HepG2 (cell line): ENCODE results near the gene CC2D1A. TPM values are rescaled to one million over a fixed set of nuclear protein-coding genes. Genes with fewer than 3 reads are reported as not detected.

Experiments
- ATAC-seq: fragments of 200-7000 bp; cut with Tn5 transposase; 3 replicates; pipeline ENCODE4 v1.9.1; 2020; ENCODE audit warnings: mild to moderate bottlenecking, moderate library complexity
- BruUV-seq: library from RNA; stranded (reverse); fragments of 400-500 nt; replicated peaks from 2 replicates; lab custom pipeline; 2021; lab: Mats Ljungman, UMichigan
- CTCF ChIA-PET: fragments of 300-600 bp; formaldehyde crosslinking; extraction: SDS; loops from one replicate; lab custom pipeline; 2021; ENCODE audit warnings: low total read pairs, inconsistent platforms, low intra/inter-chr PET ratio; lab: Yijun Ruan, JAX
- POLR2A ChIA-PET: fragments of 350-600 bp; sonication (Branson Sonifier 250); formaldehyde crosslinking; loops from one replicate; lab custom pipeline; 2020; ENCODE audit warnings: antibody characterized with exemption, inconsistent platforms; lab: Yijun Ruan, JAX
- DNase-seq: peaks from one replicate; pipeline ENCODE4 v3.0.0-alpha.2; 2015; ENCODE audit warnings: low spot score
- FAIRE-seq: peaks from 3 replicates; lab custom pipeline; 2011; peaks lifted over from hg19 to GRCh38; lab: Jason Lieb, UNC
- H2AFZ ChIP-seq: one replicate; pipeline ENCODE4 v1.6.1; 2011; ENCODE audit warnings: low read length, inconsistent platforms
- H3K27ac ChIP-seq: fragments of 300-600 bp; 3 replicates; pipeline ENCODE4 v1.8.0; 2011; ENCODE audit warnings: mixed run types, mild to moderate bottlenecking, mixed read lengths, low read length, inconsistent platforms; ENCODE audit not compliant: insufficient read depth; ENCODE audit errors: extremely low read length
- H3K27me3 ChIP-seq, 2 experiments: fragments of 200-600 bp in 1 of 2; 2 replicates in 1 of 2; 3 replicates in 1 of 2; pipeline versions ENCODE4 v1.6.0 to v1.8.0; 2011; ENCODE audit warnings: low read length in 2 of 2, mild to moderate bottlenecking in 2 of 2, moderate library complexity in 2 of 2, inconsistent platforms in 1 of 2; ENCODE audit not compliant: insufficient read depth in 2 of 2, control insufficient read depth in 1 of 2
- H3K36me3 ChIP-seq, 2 experiments: fragments of 200-600 bp in 1 of 2; replicated peaks in 1 of 2; 2 replicates in 1 of 2; 3 replicates in 1 of 2; pipeline versions ENCODE4 v1.5.1 to v1.8.0; 2011; ENCODE audit warnings: low read length in 2 of 2, inconsistent platforms in 1 of 2; ENCODE audit not compliant: insufficient read depth in 2 of 2, control insufficient read depth in 1 of 2
- H3K4me1 ChIP-seq: 2 replicates; pipeline ENCODE4 v1.5.1; 2012; ENCODE audit warnings: low read length, inconsistent platforms; ENCODE audit not compliant: insufficient read depth
- H3K4me2 ChIP-seq: 2 replicates; pipeline ENCODE4 v1.6.0; 2011; ENCODE audit warnings: low read depth, low read length, inconsistent platforms
- H3K4me3 ChIP-seq, 3 experiments: fragments of 200-600 bp in 1 of 3; sonication (generic), shearing (Covaris generic) in 1 of 3; replicated peaks in 1 of 3; 2 replicates each; pipeline ENCODE4 v1.5.1; 2011 to 2016; ENCODE audit warnings: low read length in 3 of 3, inconsistent platforms in 2 of 3, low read depth in 2 of 3, mild to moderate bottlenecking in 2 of 3, control low read depth in 1 of 3, mixed read lengths in 1 of 3; ENCODE audit not compliant: insufficient read depth in 1 of 3
- H3K79me2 ChIP-seq: one replicate; pipeline ENCODE4 v1.6.1; 2011; ENCODE audit warnings: low read length, inconsistent platforms; ENCODE audit not compliant: insufficient read depth
- H3K9ac ChIP-seq: 2 replicates; pipeline ENCODE4 v1.6.0; 2011; ENCODE audit warnings: mild to moderate bottlenecking, low read depth, low read length, inconsistent platforms; ENCODE audit not compliant: insufficient read depth
- H3K9me3 ChIP-seq: 2 replicates; pipeline ENCODE4 v1.5.1; 2012; ENCODE audit warnings: mild to moderate bottlenecking, low read length
- H4K20me1 ChIP-seq: 2 replicates; pipeline ENCODE4 v1.6.0; 2011; ENCODE audit warnings: inconsistent platforms, mild to moderate bottlenecking, low read length, moderate library complexity; ENCODE audit not compliant: insufficient read depth
- NCOA5 ChIP-seq: sonication (generic); formaldehyde crosslinking; IDR thresholded peaks from 2 replicates; pipeline ENCODE4 v1.4.0; 2020; ENCODE audit warnings: missing genetic modification reagents
- ZBTB38 ChIP-seq: sonication (generic); formaldehyde crosslinking; IDR thresholded peaks from 2 replicates; pipeline ENCODE4 v1.5.1; 2020; ENCODE audit warnings: mild to moderate bottlenecking, missing genetic modification reagents
- ZMYM3 ChIP-seq: sonication (generic); formaldehyde crosslinking; IDR thresholded peaks from 2 replicates; pipeline ENCODE4 v1.5.1; 2020; ENCODE audit warnings: mild to moderate bottlenecking, missing genetic modification reagents
- ZNF121 ChIP-seq: sonication (generic); formaldehyde crosslinking; IDR thresholded peaks from 2 replicates; pipeline ENCODE4 v1.5.0; 2020; ENCODE audit warnings: mild to moderate bottlenecking, missing genetic modification reagents
- ZNF263 ChIP-seq: sonication (generic); formaldehyde crosslinking; IDR thresholded peaks from 2 replicates; pipeline ENCODE4 v1.4.0; 2020; ENCODE audit warnings: missing genetic modification reagents
- ZNF431 ChIP-seq: sonication (generic); formaldehyde crosslinking; IDR thresholded peaks from 2 replicates; pipeline ENCODE4 v1.9.0; 2022; ENCODE audit warnings: missing genetic modification reagents, low read depth, mild to moderate bottlenecking, borderline replicate concordance
- ZNF576 ChIP-seq: sonication (generic); formaldehyde crosslinking; IDR thresholded peaks from 2 replicates; pipeline ENCODE4 v1.4.0; 2020; ENCODE audit warnings: mild to moderate bottlenecking, missing genetic modification reagents
- ZNF713 ChIP-seq: sonication (generic); formaldehyde crosslinking; IDR thresholded peaks from 2 replicates; pipeline ENCODE4 v1.4.0; 2020; ENCODE audit warnings: mild to moderate bottlenecking, missing genetic modification reagents
- ZNF768 ChIP-seq: sonication (generic); formaldehyde crosslinking; IDR thresholded peaks from 2 replicates; pipeline ENCODE4 v1.4.0; 2020; ENCODE audit warnings: missing genetic modification reagents
- WGBS: methylation state at CpG from one replicate; pipeline ENCODE4 v1.1.6; 2017; ENCODE audit warnings: low lambda C conversion rate; 5-methylcytosine and 5-hydroxymethylcytosine counted together
- in situ Hi-C: cut with HindIII; loops from 2 replicates; pipeline ENCODE4 v1.10.0; 2017; ENCODE audit warnings: low pct_unique_long_range_greater_than_20kb; ENCODE audit not compliant: extremely low pct_ligation_motif_present
- intact Hi-C: fragments of 100-400 bp; cut with micrococcal nuclease; formaldehyde crosslinking; loops from one replicate; pipeline ENCODE4 v1.10.0; 2022; ENCODE audit not compliant: unreplicated experiment
- polyA plus RNA-seq, 8 experiments: library from polyadenylated mRNA; depleted of rRNA in 3 of 8; stranded (reverse) in 7 of 8; unstranded in 1 of 8; fragments of >200 nt; fragmentation: Illumina TruSeq in 4 of 8; extraction: Trizol in 4 of 8; gene quantifications; 2 replicates each; pipeline versions ENCODE4 v1.2.1 to v1.2.3, GENCODE V29; 2011 to 2016; ENCODE audit warnings: low read depth in 4 of 8, missing spikeins in 1 of 8, mixed read lengths in 1 of 8; ENCODE audit not compliant: insufficient read depth in 1 of 8
- total RNA-seq, 5 experiments: library from RNA; depleted of rRNA; stranded (reverse); fragments of >200 nt; fragmentation: Illumina TruSeq; extraction: Trizol; gene quantifications; 2 replicates each; pipeline ENCODE4 v1.2.3, GENCODE V29; 2016; ENCODE audit warnings: low read depth in 1 of 5

Gene CC2D1A
- total and polyA plus RNA-seq, 2 of the 13 experiments (the other 11 are each of a cell fraction or from before 2014, with no cell fraction given): 9.7 to 11.5 TPM

- Histone ChIP-seq H3K36me3 (no peaks in the 10 kb centered on the region), H2AFZ (no peak overlapping the region), H4K20me1 (no peaks in the 10 kb centered on the region), H3K27ac (no peak overlapping the region), H3K4me2 (no peak overlapping the region), H3K4me1 (peaks cover 29% of the 10 kb centered on the region), H3K4me3 (no peak overlapping the region), H3K9me3 (no peaks in the 10 kb centered on the region), H3K79me2 (no peaks in the 10 kb centered on the region), H3K9ac (no peak overlapping the region), H3K27me3 (peaks cover 0 to 9% of the 10 kb centered on the region in 2 experiments; a peak in 1 of 5 replicates)
- ATAC-seq (no peak), DNase-seq (no peak), FAIRE-seq (no peak)
- TF ChIP-seq ZMYM3 (CRISPR knock-in tag) (0 out of 2 replicates have a peak, but pooled peaks have one; percentile 26), ZNF263 (CRISPR knock-in tag) (0 out of 2 replicates have a peak, but pooled peaks have one; percentile 18), ZNF121 (CRISPR knock-in tag) (peak; percentile 44; the same call in 1 of the 2 replicates), ZNF576 (CRISPR knock-in tag) (no peak), ZNF431 (no peak), ZNF768 (no peak)
- POLR2A ChIA-PET: interaction anchor here (2.4 to 3.4 kb wide), 3 partner anchors 9 to 86 kb away, joined by 18 to 30 read pairs (median 26); partner anchors contain the start of gene C19orf53
- CTCF ChIA-PET: no interaction called here
- 68% methylated on average over 13 of the region's 13 CpGs for WGBS
- in situ Hi-C loops (loop anchor here (5.0 kb wide), 1 partner anchor 79 kb away; no protein-coding TSS in a partner anchor), intact Hi-C loops (loop anchor here (5.0 kb wide), 1 partner anchor 264 kb away; no protein-coding TSS in a partner anchor)
- no TSS peak for BruUV-seq
Observed at GRCh38 chr19:13860679-13861391, 45.2 kb upstream of the CC2D1A start.

GRCh38 chr19:13861392-13861713, 44.6 kb upstream of the CC2D1A start:
- no peak for FAIRE-seq
- intact Hi-C loops: loop anchor here (5.0 kb wide), 1 partner anchor 264 kb away; no protein-coding TSS in a partner anchor

More at GRCh38 chr19:13861392-13861713, 44.6 kb upstream of the CC2D1A start:
- ChIA-PET POLR2A (interaction anchor here (1.4 to 3.4 kb wide), 5 partner anchors 9 to 130 kb away, joined by 4 to 30 read pairs (median 18); partner anchors contain the start of gene C19orf53), CTCF (interaction anchor here (0.7 to 2.8 kb wide), 2 partner anchors 76 to 264 kb away, joined by 3 to 38 read pairs; no protein-coding TSS in a partner anchor)
- H3K9ac ChIP-seq: peak overlapping the region; percentile 82
- H4K20me1 ChIP-seq: no peaks in the 10 kb centered on the region
- no peaks in the 10 kb centered on the region for H3K9me3 ChIP-seq
- ATAC-seq (no peak), DNase-seq (no peak)
- no peak overlapping the region for H2AFZ ChIP-seq
- no peak for TF ChIP-seq ZNF713 (CRISPR knock-in tag)
- TF ChIP-seq NCOA5: no peak
- 0 out of 2 replicates have a peak, but pooled peaks have one; percentile 2 for TF ChIP-seq ZBTB38 (CRISPR knock-in tag)
- TF ChIP-seq ZNF576 (CRISPR knock-in tag): 0 out of 2 replicates have a peak, but pooled peaks have one; percentile 16
- no peaks in the 10 kb centered on the region for H3K79me2 ChIP-seq
- BruUV-seq: no TSS peak
- H3K4me1 ChIP-seq: peaks cover 34% of the 10 kb centered on the region
- WGBS: 82% methylated on average over 8 of the region's 11 CpGs
- peaks cover 0 to 9% of the 10 kb centered on the region in 2 experiments; a peak in 1 of 5 replicates for H3K27me3 ChIP-seq
- no peak overlapping the region for H3K27ac ChIP-seq
- no peaks in the 10 kb centered on the region for H3K36me3 ChIP-seq
- peak overlapping the region in 1 of 3 experiments; percentile 77; a peak in 3 of 6 replicates for H3K4me3 ChIP-seq
- in situ Hi-C loops: loop anchor here (5.0 kb wide), 1 partner anchor 79 kb away; no protein-coding TSS in a partner anchor
- peak overlapping the region; percentile 92 for H3K4me2 ChIP-seq
